Ectodermal cell (in vitro differentiated cells): ENCODE results near the gene CCDC124.
A peak's percentile ranks its signal among the peaks of the same experiment; 100 is the strongest.
"Not testable (repeated sequence)": the region's sequence is repeated elsewhere in the genome, so short reads cannot be mapped to it uniquely, and the experiment has no call there.

Experiments
- H3K27ac ChIP-seq: 2 replicates; pipeline ENCODE4 v1.7.0; 2013; ENCODE audit warnings: mild to moderate bottlenecking, low read depth, low read length; ENCODE audit not compliant: insufficient read depth, poor library complexity, severe bottlenecking
- H3K27me3 ChIP-seq: 2 replicates; pipeline ENCODE4 v1.7.0; 2013; ENCODE audit warnings: mild to moderate bottlenecking, low read length; ENCODE audit not compliant: insufficient read depth, control insufficient read depth, poor library complexity, severe bottlenecking
- H3K36me3 ChIP-seq: one replicate; pipeline ENCODE4 v1.7.0; 2013; ENCODE audit warnings: low read length; ENCODE audit not compliant: control insufficient read depth, insufficient read depth
- H3K4me1 ChIP-seq: one replicate; pipeline ENCODE4 v1.7.0; 2013; ENCODE audit warnings: low read length; ENCODE audit not compliant: control insufficient read depth, insufficient read depth
- H3K4me3 ChIP-seq: 2 replicates; pipeline ENCODE4 v1.7.0; 2013; ENCODE audit warnings: low read depth, low read length, control low read depth; ENCODE audit not compliant: insufficient read depth
- H3K9me3 ChIP-seq: 2 replicates; pipeline ENCODE4 v1.7.0; 2013; ENCODE audit warnings: mild to moderate bottlenecking, low read length, moderate library complexity; ENCODE audit not compliant: control insufficient read depth
- WGBS, 2 experiments: methylation state at CpG; one replicate each; pipeline ENCODE4 v1.1.7; 2013; ENCODE audit warnings: missing lambda C conversion rate in 2 of 2; 5-methylcytosine and 5-hydroxymethylcytosine counted together

The CCDC124 gene

GRCh38 chr19:17909003-17909732 is 23.6 kb upstream of the CCDC124 start:
- no peak overlapping the region for H3K4me3 ChIP-seq
- no peaks in the 10 kb centered on the region for H3K9me3 ChIP-seq
- no peaks in the 10 kb centered on the region for H3K36me3 ChIP-seq
- no peaks in the 10 kb centered on the region for H3K27me3 ChIP-seq
- WGBS, 2 experiments = 53 to 54% methylated on average over 7 of the region's 7 CpGs
- no peaks in the 10 kb centered on the region for H3K4me1 ChIP-seq
- H3K27ac ChIP-seq = no peak overlapping the region

- H3K9me3 ChIP-seq = no peaks in the 10 kb centered on the region
- H3K27ac ChIP-seq = no peak overlapping the region
- H3K27me3 ChIP-seq = no peaks in the 10 kb centered on the region
- no peaks in the 10 kb centered on the region for H3K36me3 ChIP-seq
- 90 to 93% methylated on average over 11 of the region's 11 CpGs for WGBS, 2 experiments
- H3K4me1 ChIP-seq = no peaks in the 10 kb centered on the region
- no peak overlapping the region for H3K4me3 ChIP-seq
These were observed 21.9 kb upstream of the CCDC124 start for GRCh38 chr19:17910791-17911360.

- Histone ChIP-seq H3K4me1 (no peaks in the 10 kb centered on the region), H3K9me3 (no peaks in the 10 kb centered on the region), H3K36me3 (no peaks in the 10 kb centered on the region), H3K4me3 (no peak overlapping the region), H3K27ac (no peak overlapping the region), H3K27me3 (no peaks in the 10 kb centered on the region)
- WGBS, 2 experiments = 87 to 88% methylated on average over 6 of the region's 6 CpGs
These were observed 16.7 kb upstream of the CCDC124 start for GRCh38 chr19:17915940-17916593.

GRCh38 chr19:17918151-17918550 is 14.7 kb upstream of the CCDC124 start:
- H3K36me3 ChIP-seq, H3K27me3 ChIP-seq, H3K4me3 ChIP-seq, H3K9me3 ChIP-seq, H3K4me1 ChIP-seq, H3K27ac ChIP-seq: not testable (repeated sequence)
- 97% methylated on average over 20 to 24 of the region's 30 CpGs for WGBS, 2 experiments

- H3K27me3 ChIP-seq, H3K27ac ChIP-seq, H3K4me1 ChIP-seq, H3K4me3 ChIP-seq, H3K9me3 ChIP-seq, H3K36me3 ChIP-seq: not testable (repeated sequence)
- 20% methylated on average over 1 of the region's 5 CpGs; no CpG with 5 or more reads in 1 of the 2 experiments for WGBS, 2 experiments
These were observed 13.7 kb upstream of the CCDC124 start for GRCh38 chr19:17919122-17919521.

GRCh38 chr19:17920527-17920926 is 12.3 kb upstream of the CCDC124 start:
- Histone ChIP-seq H3K36me3 (no peaks in the 10 kb centered on the region), H3K27ac (no peak overlapping the region), H3K9me3 (no peaks in the 10 kb centered on the region), H3K27me3 (no peaks in the 10 kb centered on the region), H3K4me3 (no peak overlapping the region), H3K4me1 (no peaks in the 10 kb centered on the region)

- no peaks in the 10 kb centered on the region for H3K4me1 ChIP-seq
- no peak overlapping the region for H3K27ac ChIP-seq
- no peak overlapping the region for H3K4me3 ChIP-seq
- H3K36me3 ChIP-seq = no peaks in the 10 kb centered on the region
- no peaks in the 10 kb centered on the region for H3K9me3 ChIP-seq
- H3K27me3 ChIP-seq = no peaks in the 10 kb centered on the region
- 81 to 82% methylated on average over 3 of the region's 3 CpGs for WGBS, 2 experiments
These were observed 10.7 kb upstream of the CCDC124 start for GRCh38 chr19:17922138-17922537.

- no peak overlapping the region for H3K4me3 ChIP-seq
- H3K36me3 ChIP-seq = no peaks in the 10 kb centered on the region
- WGBS, 2 experiments = 85 to 95% methylated on average over 4 of the region's 4 CpGs
- H3K4me1 ChIP-seq = no peaks in the 10 kb centered on the region
- H3K9me3 ChIP-seq = no peaks in the 10 kb centered on the region
- no peaks in the 10 kb centered on the region for H3K27me3 ChIP-seq
- H3K27ac ChIP-seq = no peak overlapping the region
These were observed 6.8 kb upstream of the CCDC124 start for GRCh38 chr19:17926044-17926443.

- H3K27me3 ChIP-seq = no peaks in the 10 kb centered on the region
- H3K9me3 ChIP-seq = no peaks in the 10 kb centered on the region
- WGBS, 2 experiments = 84 to 90% methylated on average over 4 of the region's 4 CpGs
- no peaks in the 10 kb centered on the region for H3K36me3 ChIP-seq
- H3K27ac ChIP-seq = no peak overlapping the region
- H3K4me3 ChIP-seq = no peak overlapping the region
- peaks cover 5% of the 10 kb centered on the region for H3K4me1 ChIP-seq
These were observed 3.8 kb upstream of the CCDC124 start for GRCh38 chr19:17929056-17929455.

GRCh38 chr19:17931532-17932191 is 1.2 kb upstream of the CCDC124 start:
- no peak overlapping the region for H3K27ac ChIP-seq
- WGBS, 2 experiments = 27% methylated on average over 14 of the region's 14 CpGs
- H3K27me3 ChIP-seq = no peaks in the 10 kb centered on the region
- H3K9me3 ChIP-seq = no peaks in the 10 kb centered on the region
- H3K4me3 ChIP-seq = peak overlapping the region; percentile 82
- H3K36me3 ChIP-seq = no peaks in the 10 kb centered on the region
- peaks cover 5% of the 10 kb centered on the region for H3K4me1 ChIP-seq
